Prostate gland (tissue), 2 donors: Measurements from ENCODE around the gene SLC38A11. TPM values are rescaled to one million over a fixed set of nuclear protein-coding genes. Genes with fewer than 3 reads are reported as not detected.
A peak's percentile ranks its signal among the peaks of the same experiment; 100 is the strongest.

Experiments used
- DNase-seq: peaks from one replicate; pipeline ENCODE4 v3.0.0-alpha.2; 2019; ENCODE audit warnings: low spot score
- H3K27ac ChIP-seq, 2 donors: fragments of 200-600 bp; sonication (generic); 2 replicates each; pipeline ENCODE4 v1.5.1; 2017 to 2019
- H3K27me3 ChIP-seq: fragments of 200-600 bp; sonication (generic); replicated peaks from 2 replicates; pipeline ENCODE4 v1.5.1; 2019; ENCODE audit not compliant: insufficient read depth
- H3K36me3 ChIP-seq, 2 donors: fragments of 200-600 bp; sonication (generic); 1 replicate in 1 of 2; 2 replicates in 1 of 2; pipeline versions ENCODE4 v1.5.1 to v1.8.1; 2017 to 2019
- H3K4me1 ChIP-seq: fragments of 200-600 bp; sonication (generic); replicated peaks from 2 replicates; pipeline ENCODE4 v1.5.1; 2019
- H3K4me3 ChIP-seq, 2 donors: fragments of 200-600 bp; sonication (generic); 2 replicates each; pipeline ENCODE4 v1.5.1; 2017 to 2019
- H3K9me3 ChIP-seq: fragments of 200-600 bp; sonication (generic); 2 replicates; pipeline ENCODE4 v1.5.1; 2017
- POLR2A ChIP-seq: fragments of 450-650 bp; IDR thresholded peaks from one replicate; pipeline ENCODE4 v1.6.1; 2016; ENCODE audit warnings: antibody characterized with exemption, mild to moderate bottlenecking
- POLR2AphosphoS5 ChIP-seq: sonication (generic); formaldehyde crosslinking; IDR thresholded peaks from one replicate; pipeline ENCODE4 v1.6.1; 2017; ENCODE audit warnings: antibody characterized with exemption
- WGBS: methylation state at CpG from one replicate; pipeline ENCODE4 v1.1.5; 2018; 5-methylcytosine and 5-hydroxymethylcytosine counted together
- intact Hi-C: fragments of 100-400 bp; cut with DNase I; formaldehyde crosslinking; loops from one replicate; pipeline ENCODE4 v1.14.2; 2022
- total RNA-seq, 2 donors: library from RNA; depleted of rRNA; stranded (reverse); fragments of >200 nt; gene quantifications; one replicate each; pipeline ENCODE4 v1.1.0, GENCODE V29; 2016
- TF ChIP-seq, protein P1 (sequence below), 4 experiments: fragments of 200-600 bp in 2 of 4; fragments of 450-650 bp in 2 of 4; sonication (generic) in 2 of 4; IDR thresholded peaks; 1 replicate in 3 of 4; 2 replicates in 1 of 4; pipeline ENCODE4 v1.5.1; 2016 to 2019; ENCODE audit warnings: antibody characterized with exemption in 4 of 4, mild to moderate bottlenecking in 2 of 4, moderate library complexity in 2 of 4

The SLC38A11 gene
- total RNA-seq, 2 donors from 2014 or later = 2.8 to 3.0 TPM

DNA sequence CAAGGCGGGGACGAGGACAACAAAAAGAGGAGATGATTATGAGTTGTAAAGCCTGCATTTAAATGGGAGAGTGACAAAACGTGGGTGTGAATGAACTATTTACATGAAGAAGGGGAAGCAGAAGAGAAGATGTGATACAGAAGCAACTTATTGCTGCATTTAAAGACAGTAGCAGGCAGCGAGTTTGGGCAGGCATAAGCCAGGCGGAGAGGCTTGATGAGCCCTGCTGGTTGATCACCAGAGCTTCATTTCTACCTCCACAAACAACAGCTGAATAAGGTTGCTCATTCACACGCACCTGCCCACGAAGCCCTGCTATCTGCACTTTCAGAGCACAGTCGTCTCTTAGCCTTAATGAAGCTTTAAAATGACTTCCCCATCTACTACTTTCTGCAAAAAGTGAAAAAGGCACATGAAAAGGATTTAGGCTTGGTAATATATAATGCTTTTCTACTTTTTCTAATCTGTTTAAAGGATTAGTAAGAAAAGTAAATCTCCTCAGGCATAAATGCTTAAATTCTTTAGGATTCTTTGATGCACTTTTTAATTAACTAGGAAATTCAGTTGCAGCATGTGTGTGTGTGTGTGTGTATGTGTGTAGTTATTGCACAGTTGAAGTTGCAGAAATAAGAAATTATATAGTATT, 3.1 kb downstream of the SLC38A11 start:
- TF ChIP-seq, protein P1, sequence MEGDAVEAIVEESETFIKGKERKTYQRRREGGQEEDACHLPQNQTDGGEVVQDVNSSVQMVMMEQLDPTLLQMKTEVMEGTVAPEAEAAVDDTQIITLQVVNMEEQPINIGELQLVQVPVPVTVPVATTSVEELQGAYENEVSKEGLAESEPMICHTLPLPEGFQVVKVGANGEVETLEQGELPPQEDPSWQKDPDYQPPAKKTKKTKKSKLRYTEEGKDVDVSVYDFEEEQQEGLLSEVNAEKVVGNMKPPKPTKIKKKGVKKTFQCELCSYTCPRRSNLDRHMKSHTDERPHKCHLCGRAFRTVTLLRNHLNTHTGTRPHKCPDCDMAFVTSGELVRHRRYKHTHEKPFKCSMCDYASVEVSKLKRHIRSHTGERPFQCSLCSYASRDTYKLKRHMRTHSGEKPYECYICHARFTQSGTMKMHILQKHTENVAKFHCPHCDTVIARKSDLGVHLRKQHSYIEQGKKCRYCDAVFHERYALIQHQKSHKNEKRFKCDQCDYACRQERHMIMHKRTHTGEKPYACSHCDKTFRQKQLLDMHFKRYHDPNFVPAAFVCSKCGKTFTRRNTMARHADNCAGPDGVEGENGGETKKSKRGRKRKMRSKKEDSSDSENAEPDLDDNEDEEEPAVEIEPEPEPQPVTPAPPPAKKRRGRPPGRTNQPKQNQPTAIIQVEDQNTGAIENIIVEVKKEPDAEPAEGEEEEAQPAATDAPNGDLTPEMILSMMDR (IDR thresholded peaks at IDR 0.05) = no peak
- TF ChIP-seq POLR2AphosphoS5 (no peak), POLR2A (no peak)
- DNase-seq = no peak
- WGBS = 83% methylated on average over 8 of the region's 8 CpGs
- no peak overlapping the region for H3K4me3 ChIP-seq
- intact Hi-C loops = no loop called here
- H3K27me3 ChIP-seq = no peaks in the 10 kb centered on the region
- H3K4me1 ChIP-seq = no peaks in the 10 kb centered on the region
- H3K27ac ChIP-seq = no peak overlapping the region
- H3K9me3 ChIP-seq = no peaks in the 10 kb centered on the region
- H3K36me3 ChIP-seq = no peaks in the 10 kb centered on the region

DNA sequence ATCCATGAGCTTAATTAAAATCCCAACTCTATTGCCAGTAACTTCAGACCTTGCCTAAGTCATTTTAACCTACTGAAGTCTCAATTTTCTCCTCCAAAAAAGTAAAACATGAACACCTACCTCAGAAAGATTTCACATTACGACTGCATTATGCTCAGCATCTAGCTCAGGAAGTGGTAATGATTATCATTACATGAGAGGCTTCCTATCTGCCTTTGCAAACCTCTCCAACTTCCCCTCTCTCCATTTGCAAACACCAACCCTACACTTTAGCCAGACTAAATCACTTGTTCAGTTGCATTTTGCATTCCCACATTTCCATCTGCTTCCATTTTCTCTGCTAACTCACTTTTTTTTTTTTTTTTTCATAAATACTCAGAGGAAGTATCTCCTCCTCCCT, 6.8 kb downstream of the SLC38A11 start:
- TF ChIP-seq POLR2AphosphoS5 (no peak), POLR2A (no peak)
- TF ChIP-seq, protein P1 (IDR thresholded peaks at IDR 0.05) = no peak
- DNase-seq = no peak
- Histone ChIP-seq H3K9me3 (no peaks in the 10 kb centered on the region), H3K4me1 (no peaks in the 10 kb centered on the region), H3K27ac (no peak overlapping the region), H3K27me3 (no peaks in the 10 kb centered on the region), H3K4me3 (no peak overlapping the region), H3K36me3 (no peaks in the 10 kb centered on the region)
- 78% methylated on average over 1 of the region's 1 CpG for WGBS
- intact Hi-C loops = no loop called here

GRCh38 chr2:164947281-164947680, 8.0 kb downstream of the SLC38A11 start:
- Histone ChIP-seq H3K27ac (no peak overlapping the region), H3K4me1 (no peaks in the 10 kb centered on the region), H3K9me3 (no peaks in the 10 kb centered on the region), H3K4me3 (no peak overlapping the region), H3K36me3 (no peaks in the 10 kb centered on the region), H3K27me3 (no peaks in the 10 kb centered on the region)
- DNase-seq = no peak
- TF ChIP-seq POLR2AphosphoS5 = no peak
- no peak for TF ChIP-seq POLR2A
- TF ChIP-seq, protein P1 (IDR thresholded peaks at IDR 0.05) = no peak
- intact Hi-C loops = no loop called here
- 100% methylated on average over 7 of the region's 7 CpGs for WGBS

DNA sequence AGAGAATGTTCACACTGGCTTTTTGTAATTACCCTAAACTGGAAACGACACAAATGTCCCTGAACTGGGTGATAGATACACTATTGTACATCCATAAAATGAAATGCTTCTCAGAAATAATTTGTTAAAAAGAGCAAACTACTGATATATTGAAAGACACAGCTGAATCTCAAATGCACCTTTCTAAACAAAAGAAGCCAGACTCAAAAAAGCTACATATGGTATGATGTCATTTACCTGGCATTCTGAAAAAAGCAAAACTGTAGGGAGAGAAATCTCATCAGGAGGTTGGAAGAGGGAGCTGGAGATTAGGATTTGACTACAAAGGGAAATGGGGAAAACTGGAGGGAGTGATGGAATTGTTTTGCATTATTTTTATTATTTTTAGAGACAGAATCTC, 12.0 kb downstream of the SLC38A11 start:
- H3K27me3 ChIP-seq = no peaks in the 10 kb centered on the region
- TF ChIP-seq, protein P1 (IDR thresholded peaks at IDR 0.05) = no peak
- no peak for TF ChIP-seq POLR2AphosphoS5
- no peak for TF ChIP-seq POLR2A
- no peaks in the 10 kb centered on the region for H3K4me1 ChIP-seq
- WGBS = 80% methylated on average over 1 of the region's 1 CpG
- no peak overlapping the region for H3K27ac ChIP-seq
- DNase-seq = no peak
- H3K4me3 ChIP-seq = no peak overlapping the region
- H3K9me3 ChIP-seq = no peaks in the 10 kb centered on the region
- intact Hi-C loops = no loop called here
- no peaks in the 10 kb centered on the region for H3K36me3 ChIP-seq

- intact Hi-C loops = no loop called here
- Histone ChIP-seq H3K4me3 (no peak overlapping the region), H3K4me1 (no peaks in the 10 kb centered on the region), H3K36me3 (no peaks in the 10 kb centered on the region), H3K9me3 (no peaks in the 10 kb centered on the region), H3K27me3 (no peaks in the 10 kb centered on the region), H3K27ac (peak overlapping the region in 1 of 2 donors; percentile 9)
- TF ChIP-seq, protein P1 (IDR thresholded peaks at IDR 0.05) = no peak
- no peak for TF ChIP-seq POLR2AphosphoS5
- TF ChIP-seq POLR2A = no peak
- no peak for DNase-seq
- WGBS = 27% methylated on average over 3 of the region's 3 CpGs
Measured at GRCh38 chr2:164937864-164938401, 17.4 kb downstream of the SLC38A11 start.
